ENCODE results near the gene GNB1L. TPM values are rescaled to one million over a fixed set of nuclear protein-coding genes. Genes with fewer than 3 reads are reported as not detected.

Gene GNB1L
- total and polyA plus RNA-seq, 9 of the 15 experiments (the other 6 are each of a cell fraction or from before 2014, with no cell fraction given): 0.56 to 50.5 (median 10.2) TPM

DNA sequence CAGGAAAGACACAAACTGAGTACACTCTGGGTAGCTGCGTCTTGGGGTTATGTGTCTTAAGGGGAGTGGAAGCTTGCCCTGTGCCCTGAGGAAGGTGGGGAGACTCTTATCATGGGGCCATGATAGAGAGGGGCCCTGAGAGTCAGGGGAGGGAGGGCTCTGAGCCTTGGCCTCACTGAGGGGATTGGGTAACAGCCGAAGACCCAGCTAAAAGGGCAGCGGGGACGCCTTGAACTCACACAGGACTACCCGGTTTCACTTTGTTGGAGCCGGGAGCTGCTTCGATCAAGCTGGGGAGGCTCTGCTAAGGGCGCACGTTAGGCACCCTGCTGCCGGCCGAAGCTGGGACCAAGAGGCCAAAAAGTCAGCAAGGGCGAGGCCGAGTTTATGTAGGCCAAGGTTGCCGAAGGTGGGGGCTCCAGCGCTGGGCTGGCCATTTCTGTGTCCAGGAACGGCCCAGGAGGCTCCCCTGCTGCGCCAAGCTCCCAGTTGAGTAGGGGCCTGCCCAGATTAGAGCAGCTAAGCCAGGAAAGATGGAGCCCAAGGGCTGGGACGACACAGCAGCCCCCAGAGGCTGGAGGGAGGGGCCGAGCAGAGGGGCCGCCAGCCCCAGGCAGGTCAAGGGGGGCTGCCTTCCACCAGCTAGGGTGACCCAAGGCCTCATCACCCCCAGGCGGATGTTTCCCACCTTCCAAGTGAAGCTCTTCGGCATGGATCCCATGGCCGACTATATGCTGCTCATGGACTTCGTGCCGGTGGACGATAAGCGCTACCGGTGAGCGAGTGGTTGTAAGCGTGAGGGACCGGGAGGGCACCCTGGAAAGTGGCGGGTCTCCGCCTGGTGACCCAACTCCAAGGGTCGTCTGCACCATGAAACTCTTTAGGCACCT, 91.9 kb downstream of the GNB1L start (continued):
- no peak for TF ChIP-seq IRF1 (CRISPR knock-in tag; IDR thresholded peaks at IDR 0.05; ENCODE audit: borderline replicate concordance)
- 0 out of 2 replicates have a peak, but pooled peaks have one; percentile 67 for TF ChIP-seq HOMEZ (CRISPR knock-in tag; IDR thresholded peaks at IDR 0.05)
- TF ChIP-seq ESRRA (IDR thresholded peaks at IDR 0.05; ENCODE audit: borderline replicate concordance, low read depth): no peak
- TF ChIP-seq ZBTB12 (CRISPR knock-in tag; IDR thresholded peaks at IDR 0.05): no peak
- TF ChIP-seq NFIC (IDR thresholded peaks at IDR 0.05): no peak
- peak; percentile 52 for TF ChIP-seq FIP1L1 (IDR thresholded peaks at IDR 0.05; ENCODE audit: low read depth, low read length, poor library complexity, severe bottlenecking)
- no peak for TF ChIP-seq MEF2D (tag; conservative IDR thresholded peaks at IDR 0.05; ENCODE audit: low read depth)
- no peak for TF ChIP-seq ZNF395 (CRISPR knock-in tag; IDR thresholded peaks at IDR 0.05)
- TF ChIP-seq, protein P1, sequence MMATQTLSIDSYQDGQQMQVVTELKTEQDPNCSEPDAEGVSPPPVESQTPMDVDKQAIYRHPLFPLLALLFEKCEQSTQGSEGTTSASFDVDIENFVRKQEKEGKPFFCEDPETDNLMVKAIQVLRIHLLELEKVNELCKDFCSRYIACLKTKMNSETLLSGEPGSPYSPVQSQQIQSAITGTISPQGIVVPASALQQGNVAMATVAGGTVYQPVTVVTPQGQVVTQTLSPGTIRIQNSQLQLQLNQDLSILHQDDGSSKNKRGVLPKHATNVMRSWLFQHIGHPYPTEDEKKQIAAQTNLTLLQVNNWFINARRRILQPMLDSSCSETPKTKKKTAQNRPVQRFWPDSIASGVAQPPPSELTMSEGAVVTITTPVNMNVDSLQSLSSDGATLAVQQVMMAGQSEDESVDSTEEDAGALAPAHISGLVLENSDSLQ (IDR thresholded peaks at IDR 0.05): no peak
- TF ChIP-seq FOXK2 (conservative IDR thresholded peaks at IDR 0.05 in 1 of 2, IDR thresholded peaks at IDR 0.05 in 1 of 2; ENCODE audit: low read depth in 2 of 2): no peak
- no peak for TF ChIP-seq ARID3B (CRISPR knock-in tag; IDR thresholded peaks at IDR 0.05; ENCODE audit: borderline replicate concordance)
- TF ChIP-seq PHB (CRISPR knock-in tag; IDR thresholded peaks at IDR 0.05): 0 out of 2 replicates have a peak, but pooled peaks have one; percentile 48
- no peak for TF ChIP-seq BCL6 (CRISPR knock-in tag; IDR thresholded peaks at IDR 0.05)
- 0 out of 2 replicates have a peak, but pooled peaks have one; percentile 20 for TF ChIP-seq MBD2 (IDR thresholded peaks at IDR 0.05; ENCODE audit: borderline replicate concordance, low read depth)
- TF ChIP-seq SMARCA4 (IDR thresholded peaks at IDR 0.05): no peak
- TF ChIP-seq TCFL5 (CRISPR knock-in tag; conservative IDR thresholded peaks at IDR 0.05): no peak
- TF ChIP-seq NR4A1 (CRISPR knock-in tag; IDR thresholded peaks at IDR 0.05): no peak
- no peak for TF ChIP-seq NR4A1 (tag; IDR thresholded peaks at IDR 0.05)
- TF ChIP-seq DPF2 (IDR thresholded peaks at IDR 0.05): no peak
- no peak for TF ChIP-seq ZNF586 (CRISPR knock-in tag; conservative IDR thresholded peaks at IDR 0.05)
